ENCODE measurements around the gene MAST4.

Gene MAST4

GRCh38 chr5:67092535-67092934, 496.3 kb downstream of the MAST4 start:
- TF ChIP-seq, protein P1, sequence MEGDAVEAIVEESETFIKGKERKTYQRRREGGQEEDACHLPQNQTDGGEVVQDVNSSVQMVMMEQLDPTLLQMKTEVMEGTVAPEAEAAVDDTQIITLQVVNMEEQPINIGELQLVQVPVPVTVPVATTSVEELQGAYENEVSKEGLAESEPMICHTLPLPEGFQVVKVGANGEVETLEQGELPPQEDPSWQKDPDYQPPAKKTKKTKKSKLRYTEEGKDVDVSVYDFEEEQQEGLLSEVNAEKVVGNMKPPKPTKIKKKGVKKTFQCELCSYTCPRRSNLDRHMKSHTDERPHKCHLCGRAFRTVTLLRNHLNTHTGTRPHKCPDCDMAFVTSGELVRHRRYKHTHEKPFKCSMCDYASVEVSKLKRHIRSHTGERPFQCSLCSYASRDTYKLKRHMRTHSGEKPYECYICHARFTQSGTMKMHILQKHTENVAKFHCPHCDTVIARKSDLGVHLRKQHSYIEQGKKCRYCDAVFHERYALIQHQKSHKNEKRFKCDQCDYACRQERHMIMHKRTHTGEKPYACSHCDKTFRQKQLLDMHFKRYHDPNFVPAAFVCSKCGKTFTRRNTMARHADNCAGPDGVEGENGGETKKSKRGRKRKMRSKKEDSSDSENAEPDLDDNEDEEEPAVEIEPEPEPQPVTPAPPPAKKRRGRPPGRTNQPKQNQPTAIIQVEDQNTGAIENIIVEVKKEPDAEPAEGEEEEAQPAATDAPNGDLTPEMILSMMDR (conservative IDR thresholded peaks at IDR 0.05) = no peak
- peak overlapping the region; percentile 19 for H3K27ac ChIP-seq

DNA sequence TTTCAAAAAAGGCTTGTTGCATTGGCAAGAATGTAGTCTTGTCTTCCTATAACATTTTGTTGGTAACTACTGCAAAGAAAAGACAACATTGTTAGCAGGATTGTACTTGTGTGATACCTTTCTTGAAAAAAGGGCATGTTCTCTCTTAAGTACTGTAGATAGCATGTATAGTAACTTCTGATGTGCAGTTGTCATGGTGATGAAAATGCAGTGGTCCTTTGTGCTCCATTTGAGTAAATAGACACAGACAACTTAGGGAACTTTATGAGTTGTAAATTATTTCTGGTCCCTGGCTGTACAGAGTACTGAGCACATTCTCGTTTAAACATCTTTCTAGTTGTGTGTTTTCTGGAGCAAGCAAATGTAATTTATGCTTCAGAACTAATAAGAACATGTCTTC, 497.1 kb downstream of the MAST4 start:
- TF ChIP-seq, protein P1 (conservative IDR thresholded peaks at IDR 0.05) = no peak
- peak overlapping the region; percentile 19 for H3K27ac ChIP-seq

- H3K27ac ChIP-seq = no peak overlapping the region
- TF ChIP-seq, protein P1 (conservative IDR thresholded peaks at IDR 0.05) = no peak
Measured at GRCh38 chr5:67094476-67095300, 498.5 kb downstream of the MAST4 start.

DNA sequence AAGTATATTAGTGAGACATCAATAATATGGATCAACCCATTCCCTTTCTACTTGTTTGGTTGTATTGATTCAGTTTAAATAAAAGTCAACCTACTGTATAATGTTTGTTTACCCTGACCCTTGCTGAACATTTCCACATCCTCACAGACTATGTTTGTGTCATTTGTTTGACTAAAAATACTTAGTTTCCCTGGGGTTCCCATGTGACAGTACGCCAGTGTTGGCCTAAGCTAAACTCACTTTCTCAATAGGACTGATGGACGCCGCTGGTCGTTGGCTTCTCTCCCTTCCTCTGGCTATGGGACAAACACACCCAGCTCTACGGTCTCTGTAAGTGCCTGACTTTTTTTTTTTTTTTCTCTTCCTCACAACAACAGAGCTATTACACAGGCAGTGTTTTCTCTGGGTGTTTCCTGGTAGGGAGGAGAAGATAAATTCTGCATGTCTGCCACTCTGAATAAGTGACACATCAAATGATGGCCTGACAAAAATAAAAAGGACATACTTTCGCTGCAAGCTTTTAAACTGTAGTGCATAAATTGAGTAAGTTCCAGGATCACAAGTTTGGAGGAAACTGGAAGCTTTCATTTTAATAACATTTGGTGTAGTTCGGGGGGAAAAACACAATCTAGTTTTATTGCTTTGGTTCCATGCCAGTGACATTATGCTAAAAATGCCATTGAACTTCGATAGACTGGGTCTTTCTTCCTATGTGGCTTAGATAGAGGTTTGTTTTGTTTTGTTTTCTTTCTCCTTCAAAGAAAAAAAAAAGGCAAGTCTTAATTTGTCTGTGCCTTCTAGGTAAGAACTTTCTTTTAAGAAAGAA, 499.4 kb downstream of the MAST4 start:
- TF ChIP-seq, protein P1 (conservative IDR thresholded peaks at IDR 0.05) = no peak
- H3K27ac ChIP-seq = no peak overlapping the region

GRCh38 chr5:67098656-67099055, 502.5 kb downstream of the MAST4 start:
- H3K27ac ChIP-seq = peak overlapping the region; percentile 7; the same call in 1 of the 2 replicates
- TF ChIP-seq, protein P1 (conservative IDR thresholded peaks at IDR 0.05) = no peak

- TF ChIP-seq, protein P1 (conservative IDR thresholded peaks at IDR 0.05) = no peak
- no peak overlapping the region for H3K27ac ChIP-seq
Measured at GRCh38 chr5:67100301-67100700, 504.1 kb downstream of the MAST4 start.

DNA sequence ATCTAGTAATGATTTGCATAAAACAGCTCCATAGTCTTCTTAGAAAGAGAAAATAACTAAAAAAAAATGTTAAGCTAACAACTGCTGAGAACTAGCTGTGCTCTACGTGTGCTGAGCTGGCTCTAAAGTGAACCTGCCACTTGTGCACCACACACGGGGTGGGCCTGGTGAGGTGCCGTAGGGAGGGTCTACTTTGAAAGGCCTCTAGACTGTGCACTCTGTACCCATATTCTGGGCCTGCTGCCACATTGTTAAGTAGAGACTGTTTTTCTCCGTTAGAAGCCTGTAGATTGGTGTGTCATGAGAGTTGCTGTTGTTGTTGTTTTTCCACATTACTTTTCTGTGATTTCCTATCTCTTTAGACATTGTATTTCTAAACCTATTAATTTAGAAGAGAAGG, 506.5 kb downstream of the MAST4 start:
- H3K27ac ChIP-seq = no peak overlapping the region
- TF ChIP-seq, protein P1 (conservative IDR thresholded peaks at IDR 0.05) = no peak
